GM13977 (cell line): Measurements from ENCODE around the gene GPRIN2.

Source experiments
- DNase-seq: peaks from one replicate; pipeline ENCODE4 v3.0.0; 2012; ENCODE audit warnings: low spot score
- in situ Hi-C: fragments of 300-500 bp; cut with MboI; formaldehyde crosslinking; loops from one replicate; pipeline ENCODE4 v1.12.0; 2022; ENCODE audit warnings: low sequenced_read_pairs, low pct_unique_long_range_greater_than_20kb, mixed read lengths, inconsistent platforms; ENCODE audit not compliant: unreplicated experiment
- TF ChIP-seq, protein P1 (sequence below): IDR thresholded peaks from 2 replicates; pipeline ENCODE4 v1.5.1; 2012; ENCODE audit warnings: mild to moderate bottlenecking, control low read depth; ENCODE audit not compliant: insufficient read depth; ENCODE audit errors: extremely low read depth, missing control alignments

The GPRIN2 gene

GRCh38 chr10:46527241-46527811 is 29.1 kb downstream of the GPRIN2 start:
- TF ChIP-seq, protein P1, sequence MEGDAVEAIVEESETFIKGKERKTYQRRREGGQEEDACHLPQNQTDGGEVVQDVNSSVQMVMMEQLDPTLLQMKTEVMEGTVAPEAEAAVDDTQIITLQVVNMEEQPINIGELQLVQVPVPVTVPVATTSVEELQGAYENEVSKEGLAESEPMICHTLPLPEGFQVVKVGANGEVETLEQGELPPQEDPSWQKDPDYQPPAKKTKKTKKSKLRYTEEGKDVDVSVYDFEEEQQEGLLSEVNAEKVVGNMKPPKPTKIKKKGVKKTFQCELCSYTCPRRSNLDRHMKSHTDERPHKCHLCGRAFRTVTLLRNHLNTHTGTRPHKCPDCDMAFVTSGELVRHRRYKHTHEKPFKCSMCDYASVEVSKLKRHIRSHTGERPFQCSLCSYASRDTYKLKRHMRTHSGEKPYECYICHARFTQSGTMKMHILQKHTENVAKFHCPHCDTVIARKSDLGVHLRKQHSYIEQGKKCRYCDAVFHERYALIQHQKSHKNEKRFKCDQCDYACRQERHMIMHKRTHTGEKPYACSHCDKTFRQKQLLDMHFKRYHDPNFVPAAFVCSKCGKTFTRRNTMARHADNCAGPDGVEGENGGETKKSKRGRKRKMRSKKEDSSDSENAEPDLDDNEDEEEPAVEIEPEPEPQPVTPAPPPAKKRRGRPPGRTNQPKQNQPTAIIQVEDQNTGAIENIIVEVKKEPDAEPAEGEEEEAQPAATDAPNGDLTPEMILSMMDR = no peak
- no peak for DNase-seq
- in situ Hi-C loops = no loop called here

DNA sequence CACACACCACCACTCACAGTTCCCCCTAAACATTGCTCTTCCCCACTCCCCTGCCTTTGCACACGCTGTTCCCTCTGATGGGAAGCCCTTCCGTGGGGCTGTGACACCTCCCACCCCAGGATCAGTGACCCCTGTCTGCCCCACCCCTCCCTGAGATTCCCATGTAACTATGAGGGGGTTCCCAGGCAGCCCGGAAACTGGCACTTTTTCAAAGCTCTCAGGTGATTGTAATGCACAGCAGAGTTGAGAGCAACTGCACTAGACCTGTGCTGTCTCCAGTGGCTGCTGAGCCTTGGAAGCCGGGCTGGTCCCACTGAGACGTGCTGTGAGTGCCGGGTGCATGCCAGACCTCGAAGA is 29.8 kb downstream of the GPRIN2 start:
- in situ Hi-C loops = no loop called here
- TF ChIP-seq, protein P1 = no peak

GRCh38 chr10:46525824-46526681 is 30.4 kb downstream of the GPRIN2 start:
- TF ChIP-seq, protein P1 = no peak
- in situ Hi-C loops = no loop called here
- DNase-seq = no peak

More for the DNA sequence above, 29.8 kb downstream of the GPRIN2 start:
- no peak for DNase-seq

DNA sequence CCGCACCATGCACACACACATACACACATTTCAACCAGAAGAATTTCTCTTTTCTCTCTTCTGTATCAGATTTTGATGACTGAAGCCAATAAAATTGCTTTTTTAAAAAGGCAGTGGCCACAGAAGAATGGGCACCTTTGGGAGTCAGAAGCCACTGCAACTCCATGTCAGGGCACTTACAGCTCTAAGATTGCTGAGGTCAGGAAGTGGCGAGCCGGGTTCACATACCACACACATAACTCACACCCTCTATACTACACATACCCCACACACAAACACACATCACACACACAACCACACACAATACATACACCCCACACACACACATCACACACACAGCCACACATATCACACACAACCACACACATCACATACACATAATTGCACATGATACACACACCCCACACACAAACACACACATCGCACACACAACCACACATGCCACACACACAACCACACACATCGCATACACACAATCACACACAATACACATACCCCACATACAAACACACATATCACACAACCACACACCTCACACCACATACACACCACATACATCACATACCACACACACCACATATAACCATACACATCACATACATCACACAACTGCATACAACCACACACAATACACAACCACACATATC is 31.2 kb downstream of the GPRIN2 start:
- in situ Hi-C loops = no loop called here
- TF ChIP-seq, protein P1 = no peak
- no peak for DNase-seq

DNA sequence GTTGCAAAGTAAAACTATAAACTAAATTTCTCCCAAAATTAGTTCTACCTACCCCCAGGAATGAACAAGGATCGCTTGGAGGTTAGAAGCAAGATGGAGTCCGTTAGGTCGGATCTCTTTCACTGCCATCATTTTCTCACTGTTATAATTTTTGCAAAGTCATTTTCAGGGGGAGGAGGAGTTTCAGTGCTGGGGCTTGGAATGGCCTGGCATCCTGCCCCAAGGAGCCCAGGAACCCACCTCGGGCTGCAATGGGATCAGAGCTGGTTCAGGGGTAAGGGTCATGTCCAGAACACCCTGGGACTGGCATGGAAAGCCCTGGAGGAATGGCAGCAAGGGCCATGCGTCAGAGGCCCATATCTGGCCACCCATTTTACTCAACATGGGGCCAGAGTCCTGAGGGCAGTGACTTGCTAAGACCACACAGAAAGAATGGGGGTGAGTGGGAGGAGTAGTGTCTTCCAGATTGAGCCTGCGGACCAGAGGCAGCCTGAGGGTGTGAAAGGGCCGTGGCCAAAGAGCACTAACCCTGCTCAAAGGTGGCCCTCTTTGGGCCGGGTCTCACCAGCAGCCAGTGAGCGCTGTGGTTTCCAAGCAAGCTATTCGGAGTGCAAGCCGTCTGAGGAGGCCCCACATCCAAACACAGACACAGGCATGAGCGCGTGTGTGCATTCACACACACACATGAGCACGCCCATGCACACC is 31.8 kb downstream of the GPRIN2 start:
- in situ Hi-C loops = no loop called here
- DNase-seq = no peak
- TF ChIP-seq, protein P1 = no peak

GRCh38 chr10:46523962-46524471 is 32.4 kb downstream of the GPRIN2 start:
- in situ Hi-C loops = no loop called here
- TF ChIP-seq, protein P1 = no peak
- no peak for DNase-seq
